Astrocyte of the cerebellum (primary cell): ENCODE data around the gene PRKCE.

Experiments
- DNase-seq: peaks from one replicate; pipeline ENCODE4 v3.0.0-alpha.2; 2011; ENCODE audit warnings: low read depth
- H3K4me3 ChIP-seq: 2 replicates; pipeline ENCODE4 v1.5.1; 2011; ENCODE audit warnings: mild to moderate bottlenecking, low read depth, low read length, moderate library complexity
- in situ Hi-C: cut with HindIII; loops from 2 replicates; pipeline ENCODE4 v1.10.0; 2017; ENCODE audit warnings: low sequenced_read_pairs
- TF ChIP-seq, protein P1 (sequence below): IDR thresholded peaks from 2 replicates; pipeline ENCODE4 v1.5.1; 2012; ENCODE audit warnings: low read length, low read depth, moderate library complexity, mild to moderate bottlenecking; ENCODE audit errors: missing control alignments

PRKCE gene

DNA sequence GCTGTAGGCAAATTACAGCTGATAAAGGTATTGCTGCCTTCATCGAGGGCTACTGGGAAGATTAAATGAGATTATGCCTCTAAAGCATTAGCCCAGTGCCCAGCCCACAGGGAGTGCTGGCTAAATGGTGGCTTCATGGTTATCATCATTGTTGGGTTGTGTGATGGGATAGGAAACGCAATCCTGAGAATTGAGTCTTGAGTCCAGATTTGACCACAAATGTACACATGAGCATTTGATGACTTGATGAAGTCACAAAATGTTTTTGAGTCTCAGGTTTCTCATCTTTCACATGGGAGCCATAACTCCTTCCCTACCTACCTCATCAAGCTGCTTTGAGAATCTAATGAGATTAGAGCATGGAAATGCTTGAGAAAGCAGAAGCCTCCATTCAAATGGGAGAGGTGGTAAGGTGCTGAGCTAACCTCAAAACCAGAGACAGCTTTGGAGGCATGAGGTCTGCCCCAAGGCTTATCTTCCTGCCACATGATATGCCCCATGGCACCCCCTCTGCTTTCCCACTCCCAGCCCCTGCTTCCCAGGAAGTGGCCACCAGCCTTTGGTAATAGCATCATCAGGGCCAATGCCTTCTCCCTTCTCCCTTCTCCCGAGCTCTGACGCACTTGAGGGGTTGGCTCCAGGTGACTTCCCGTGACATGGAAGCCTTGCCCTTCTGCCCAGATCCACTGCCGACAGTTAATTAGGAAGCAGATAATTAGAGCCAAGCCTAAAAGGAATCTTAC, 496.3 kb downstream of the PRKCE start:
- TF ChIP-seq, protein P1, sequence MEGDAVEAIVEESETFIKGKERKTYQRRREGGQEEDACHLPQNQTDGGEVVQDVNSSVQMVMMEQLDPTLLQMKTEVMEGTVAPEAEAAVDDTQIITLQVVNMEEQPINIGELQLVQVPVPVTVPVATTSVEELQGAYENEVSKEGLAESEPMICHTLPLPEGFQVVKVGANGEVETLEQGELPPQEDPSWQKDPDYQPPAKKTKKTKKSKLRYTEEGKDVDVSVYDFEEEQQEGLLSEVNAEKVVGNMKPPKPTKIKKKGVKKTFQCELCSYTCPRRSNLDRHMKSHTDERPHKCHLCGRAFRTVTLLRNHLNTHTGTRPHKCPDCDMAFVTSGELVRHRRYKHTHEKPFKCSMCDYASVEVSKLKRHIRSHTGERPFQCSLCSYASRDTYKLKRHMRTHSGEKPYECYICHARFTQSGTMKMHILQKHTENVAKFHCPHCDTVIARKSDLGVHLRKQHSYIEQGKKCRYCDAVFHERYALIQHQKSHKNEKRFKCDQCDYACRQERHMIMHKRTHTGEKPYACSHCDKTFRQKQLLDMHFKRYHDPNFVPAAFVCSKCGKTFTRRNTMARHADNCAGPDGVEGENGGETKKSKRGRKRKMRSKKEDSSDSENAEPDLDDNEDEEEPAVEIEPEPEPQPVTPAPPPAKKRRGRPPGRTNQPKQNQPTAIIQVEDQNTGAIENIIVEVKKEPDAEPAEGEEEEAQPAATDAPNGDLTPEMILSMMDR: no peak
- H3K4me3 ChIP-seq: no peak overlapping the region
- no peak for DNase-seq
- in situ Hi-C loops: no loop called here

GRCh38 chr2:46148369-46148736, 496.9 kb downstream of the PRKCE start:
- TF ChIP-seq, protein P1: no peak
- in situ Hi-C loops: no loop called here
- DNase-seq: no peak
- no peak overlapping the region for H3K4me3 ChIP-seq

DNA sequence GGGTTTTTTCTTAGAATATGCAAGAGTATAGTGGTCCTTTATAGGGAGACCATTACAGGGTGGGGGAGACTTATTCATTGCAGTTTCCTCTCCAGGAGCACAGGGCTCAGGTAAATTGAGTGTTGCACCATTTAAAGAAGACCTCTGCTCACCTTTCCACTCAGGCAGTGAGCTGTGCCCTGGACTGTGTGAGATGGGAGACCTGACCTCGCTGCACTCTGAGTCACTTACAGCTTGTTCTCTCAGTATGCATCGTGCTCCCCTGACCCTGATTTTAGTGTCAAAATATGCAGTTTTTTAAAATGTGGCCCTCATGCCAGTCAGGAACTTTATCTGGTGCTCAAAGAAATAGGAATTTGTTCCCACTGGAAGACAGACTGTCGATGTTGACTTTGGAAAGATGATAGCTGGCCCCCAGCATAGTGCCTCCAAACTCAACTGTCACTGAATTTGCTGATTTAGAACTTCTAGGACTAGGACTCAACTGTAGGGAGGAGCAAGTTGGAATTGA, 499.0 kb downstream of the PRKCE start:
- DNase-seq: no peak
- no peak overlapping the region for H3K4me3 ChIP-seq
- TF ChIP-seq, protein P1: no peak
- in situ Hi-C loops: no loop called here

DNA sequence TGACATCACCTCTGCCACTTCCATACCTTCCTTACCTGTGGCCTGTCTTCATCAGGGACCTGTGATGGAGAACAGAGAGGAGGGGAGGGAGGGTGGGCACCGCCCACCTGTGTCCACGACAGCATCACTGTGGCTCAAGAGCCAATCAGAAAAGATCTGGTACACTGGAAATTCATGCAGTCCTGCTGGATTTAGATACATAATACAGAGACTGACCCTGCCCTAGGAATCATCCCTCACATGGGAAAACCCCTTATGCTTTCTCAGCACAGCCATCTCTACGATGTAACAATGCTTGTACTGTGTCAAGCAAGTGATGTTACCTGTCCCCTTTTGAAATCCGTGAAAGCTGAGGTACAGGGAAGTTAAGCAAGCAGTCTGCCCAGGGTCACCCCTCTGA, 500.1 kb downstream of the PRKCE start:
- no peak overlapping the region for H3K4me3 ChIP-seq
- DNase-seq: no peak
- TF ChIP-seq, protein P1: no peak
- in situ Hi-C loops: no loop called here

- TF ChIP-seq, protein P1: no peak
- no peak for DNase-seq
- in situ Hi-C loops: no loop called here
- H3K4me3 ChIP-seq: no peak overlapping the region
Observed at GRCh38 chr2:46153996-46154753, 502.7 kb downstream of the PRKCE start.

- no peak for DNase-seq
- in situ Hi-C loops: no loop called here
- TF ChIP-seq, protein P1: no peak
- no peak overlapping the region for H3K4me3 ChIP-seq
Observed at GRCh38 chr2:46157072-46157965, 505.8 kb downstream of the PRKCE start.
